Brain pericyte (primary cell): ENCODE measurements around the gene PIK3IP1.

Source experiments
- DNase-seq: peaks from one replicate; pipeline ENCODE4 v3.0.0-alpha.2; 2012; ENCODE audit warnings: low read depth, low spot score

The PIK3IP1 gene

GRCh38 chr22:31308181-31308580 is 15.9 kb upstream of the PIK3IP1 start:
- no peak for DNase-seq

GRCh38 chr22:31305194-31305593 is 12.9 kb upstream of the PIK3IP1 start:
- no peak for DNase-seq

- DNase-seq: no peak
These were observed 10.2 kb upstream of the PIK3IP1 start for GRCh38 chr22:31302537-31302936.

GRCh38 chr22:31302006-31302405 is 9.7 kb upstream of the PIK3IP1 start:
- no peak for DNase-seq

- DNase-seq: no peak
These were observed 8.6 kb upstream of the PIK3IP1 start for GRCh38 chr22:31300896-31301295.

- no peak for DNase-seq
These were observed 3.8 kb upstream of the PIK3IP1 start for GRCh38 chr22:31295831-31296657.

- DNase-seq: no peak
These were observed 3.1 kb upstream of the PIK3IP1 start for GRCh38 chr22:31295360-31295759.

GRCh38 chr22:31291481-31292235 is 630 bp downstream of the PIK3IP1 start:
- no peak for DNase-seq

- DNase-seq: peak; percentile 43
These were observed 1.5 kb downstream of the PIK3IP1 start for GRCh38 chr22:31290494-31291471.

- DNase-seq: no peak
These were observed 2.9 kb downstream of the PIK3IP1 start for GRCh38 chr22:31289344-31289743.

- no peak for DNase-seq
These were observed 3.6 kb downstream of the PIK3IP1 start for GRCh38 chr22:31288496-31289240.

- DNase-seq: no peak
These were observed 4.3 kb downstream of the PIK3IP1 start for GRCh38 chr22:31287818-31288495.

GRCh38 chr22:31286360-31287255 is 5.7 kb downstream of the PIK3IP1 start:
- no peak for DNase-seq

- no peak for DNase-seq
These were observed 7.8 kb downstream of the PIK3IP1 start for GRCh38 chr22:31284281-31285155.

GRCh38 chr22:31282748-31283468 is 9.4 kb downstream of the PIK3IP1 start:
- DNase-seq: no peak

- no peak for DNase-seq
These were observed 10.6 kb downstream of the PIK3IP1 start for GRCh38 chr22:31281733-31282132.

- DNase-seq: no peak
These were observed 12.3 kb downstream of the PIK3IP1 start for GRCh38 chr22:31279821-31280505.
